Measurements from ENCODE around the gene APOF.

DNA sequence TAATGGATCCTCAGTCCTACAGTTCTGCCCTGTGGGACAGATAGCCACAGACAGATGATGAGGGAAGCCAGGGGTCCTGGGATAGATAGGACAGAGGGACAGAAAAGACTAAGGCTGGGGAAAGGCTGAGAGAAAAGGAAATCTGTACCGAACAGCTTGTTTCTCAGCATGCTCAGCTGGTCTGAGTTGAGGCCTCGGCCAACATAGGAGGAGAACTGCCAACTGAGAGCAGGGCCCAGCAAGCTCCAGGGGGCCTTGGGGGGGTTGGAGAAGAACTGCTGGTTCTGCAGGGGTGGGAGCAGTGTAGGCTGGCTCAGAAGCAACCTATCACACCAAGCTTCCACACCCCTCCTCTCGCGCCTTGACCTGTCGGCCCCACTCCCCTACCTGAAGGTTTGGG, 13.9 kb downstream of the APOF start:
- TF ChIP-seq, protein P1, sequence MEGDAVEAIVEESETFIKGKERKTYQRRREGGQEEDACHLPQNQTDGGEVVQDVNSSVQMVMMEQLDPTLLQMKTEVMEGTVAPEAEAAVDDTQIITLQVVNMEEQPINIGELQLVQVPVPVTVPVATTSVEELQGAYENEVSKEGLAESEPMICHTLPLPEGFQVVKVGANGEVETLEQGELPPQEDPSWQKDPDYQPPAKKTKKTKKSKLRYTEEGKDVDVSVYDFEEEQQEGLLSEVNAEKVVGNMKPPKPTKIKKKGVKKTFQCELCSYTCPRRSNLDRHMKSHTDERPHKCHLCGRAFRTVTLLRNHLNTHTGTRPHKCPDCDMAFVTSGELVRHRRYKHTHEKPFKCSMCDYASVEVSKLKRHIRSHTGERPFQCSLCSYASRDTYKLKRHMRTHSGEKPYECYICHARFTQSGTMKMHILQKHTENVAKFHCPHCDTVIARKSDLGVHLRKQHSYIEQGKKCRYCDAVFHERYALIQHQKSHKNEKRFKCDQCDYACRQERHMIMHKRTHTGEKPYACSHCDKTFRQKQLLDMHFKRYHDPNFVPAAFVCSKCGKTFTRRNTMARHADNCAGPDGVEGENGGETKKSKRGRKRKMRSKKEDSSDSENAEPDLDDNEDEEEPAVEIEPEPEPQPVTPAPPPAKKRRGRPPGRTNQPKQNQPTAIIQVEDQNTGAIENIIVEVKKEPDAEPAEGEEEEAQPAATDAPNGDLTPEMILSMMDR (IDR thresholded peaks at IDR 0.05): no peak
- no peak for TF ChIP-seq POLR2A (IDR thresholded peaks at IDR 0.05)

All from tibial nerve (tissue), 3 donors.